ENCODE measurements around the gene CNTN1. TPM values are rescaled to one million over a fixed set of nuclear protein-coding genes. Genes with fewer than 3 reads are reported as not detected.
"Not testable (repeated sequence)": the region's sequence is repeated elsewhere in the genome, so short reads cannot be mapped to it uniquely, and the experiment has no call there.

The CNTN1 gene
- total RNA-seq, 2 experiments from 2014 or later = not detected

GRCh38 chr12:41073633-41074472, 381.6 kb downstream of the CNTN1 start:
- H3K4me1 Mint-ChIP-seq = no peaks in the 10 kb centered on the region
- no peaks in the 10 kb centered on the region for H3K27me3 Mint-ChIP-seq
- H3K36me3 Mint-ChIP-seq = no peaks in the 10 kb centered on the region
- H3K9me3 Mint-ChIP-seq = peaks cover 1% of the 10 kb centered on the region
- no peak overlapping the region for H3K27ac Mint-ChIP-seq
- H3K4me3 Mint-ChIP-seq = no peak overlapping the region
- no peak for DNase-seq

- no peaks in the 10 kb centered on the region for H3K4me1 Mint-ChIP-seq
- no peak for DNase-seq
- H3K9me3 Mint-ChIP-seq = peaks cover 2% of the 10 kb centered on the region
- H3K27me3 Mint-ChIP-seq = no peaks in the 10 kb centered on the region
- no peak overlapping the region for H3K4me3 Mint-ChIP-seq
- H3K36me3 Mint-ChIP-seq = no peaks in the 10 kb centered on the region
- no peak overlapping the region for H3K27ac Mint-ChIP-seq
These were observed 382.2 kb downstream of the CNTN1 start for GRCh38 chr12:41074473-41074769.

GRCh38 chr12:41076114-41076513, 383.9 kb downstream of the CNTN1 start:
- no peak overlapping the region for H3K4me3 Mint-ChIP-seq
- H3K4me1 Mint-ChIP-seq = no peaks in the 10 kb centered on the region
- H3K27me3 Mint-ChIP-seq = no peaks in the 10 kb centered on the region
- no peaks in the 10 kb centered on the region for H3K36me3 Mint-ChIP-seq
- peaks cover 12% of the 10 kb centered on the region for H3K9me3 Mint-ChIP-seq
- no peak overlapping the region for H3K27ac Mint-ChIP-seq
- no peak for DNase-seq

GRCh38 chr12:41081241-41081640, 389.0 kb downstream of the CNTN1 start:
- H3K4me3 Mint-ChIP-seq, H3K4me1 Mint-ChIP-seq, H3K27me3 Mint-ChIP-seq, H3K36me3 Mint-ChIP-seq, H3K27ac Mint-ChIP-seq, DNase-seq: not testable (repeated sequence)
- H3K9me3 Mint-ChIP-seq = peaks cover 16% of the 10 kb centered on the region

GRCh38 chr12:41089438-41089837, 397.2 kb downstream of the CNTN1 start:
- Mint-ChIP-seq H3K36me3 (no peaks in the 10 kb centered on the region), H3K4me1 (no peaks in the 10 kb centered on the region), H3K27me3 (no peaks in the 10 kb centered on the region), H3K9me3 (peaks cover 5% of the 10 kb centered on the region), H3K27ac (no peak overlapping the region), H3K4me3 (no peak overlapping the region)
- no peak for DNase-seq

GRCh38 chr12:41092115-41092514, 399.9 kb downstream of the CNTN1 start:
- no peak overlapping the region for H3K27ac Mint-ChIP-seq
- H3K4me1 Mint-ChIP-seq = no peaks in the 10 kb centered on the region
- no peaks in the 10 kb centered on the region for H3K36me3 Mint-ChIP-seq
- no peak overlapping the region for H3K4me3 Mint-ChIP-seq
- H3K27me3 Mint-ChIP-seq = no peaks in the 10 kb centered on the region
- H3K9me3 Mint-ChIP-seq = peaks cover 5% of the 10 kb centered on the region
- DNase-seq = no peak

- Mint-ChIP-seq H3K27me3 (no peaks in the 10 kb centered on the region), H3K4me3 (no peak overlapping the region), H3K9me3 (no peaks in the 10 kb centered on the region), H3K27ac (no peak overlapping the region), H3K4me1 (no peaks in the 10 kb centered on the region), H3K36me3 (no peaks in the 10 kb centered on the region)
- no peak for DNase-seq
These were observed 404.6 kb downstream of the CNTN1 start for GRCh38 chr12:41096797-41097196.

GRCh38 chr12:41100572-41100971, 408.3 kb downstream of the CNTN1 start:
- H3K27ac Mint-ChIP-seq = no peak overlapping the region
- no peak for DNase-seq
- no peaks in the 10 kb centered on the region for H3K27me3 Mint-ChIP-seq
- H3K36me3 Mint-ChIP-seq = no peaks in the 10 kb centered on the region
- no peaks in the 10 kb centered on the region for H3K9me3 Mint-ChIP-seq
- H3K4me1 Mint-ChIP-seq = no peaks in the 10 kb centered on the region
- no peak overlapping the region for H3K4me3 Mint-ChIP-seq

- Mint-ChIP-seq H3K27ac (no peak overlapping the region), H3K4me3 (no peak overlapping the region), H3K36me3 (no peaks in the 10 kb centered on the region), H3K4me1 (no peaks in the 10 kb centered on the region), H3K9me3 (no peaks in the 10 kb centered on the region), H3K27me3 (no peaks in the 10 kb centered on the region)
- DNase-seq = no peak
These were observed 409.6 kb downstream of the CNTN1 start for GRCh38 chr12:41101806-41102205.

GRCh38 chr12:41103614-41104013, 411.4 kb downstream of the CNTN1 start:
- no peak overlapping the region for H3K4me3 Mint-ChIP-seq
- no peak for DNase-seq
- H3K27ac Mint-ChIP-seq = no peak overlapping the region
- H3K36me3 Mint-ChIP-seq = no peaks in the 10 kb centered on the region
- H3K4me1 Mint-ChIP-seq = no peaks in the 10 kb centered on the region
- H3K27me3 Mint-ChIP-seq = no peaks in the 10 kb centered on the region
- no peaks in the 10 kb centered on the region for H3K9me3 Mint-ChIP-seq

GRCh38 chr12:41106315-41106714, 414.1 kb downstream of the CNTN1 start:
- no peak for DNase-seq
- no peaks in the 10 kb centered on the region for H3K9me3 Mint-ChIP-seq
- no peaks in the 10 kb centered on the region for H3K36me3 Mint-ChIP-seq
- H3K27ac Mint-ChIP-seq = no peak overlapping the region
- H3K4me3 Mint-ChIP-seq = no peak overlapping the region
- H3K4me1 Mint-ChIP-seq = no peaks in the 10 kb centered on the region
- no peaks in the 10 kb centered on the region for H3K27me3 Mint-ChIP-seq

- no peaks in the 10 kb centered on the region for H3K9me3 Mint-ChIP-seq
- H3K27me3 Mint-ChIP-seq = no peaks in the 10 kb centered on the region
- no peak for DNase-seq
- no peak overlapping the region for H3K27ac Mint-ChIP-seq
- no peak overlapping the region for H3K4me3 Mint-ChIP-seq
- no peaks in the 10 kb centered on the region for H3K4me1 Mint-ChIP-seq
- H3K36me3 Mint-ChIP-seq = no peaks in the 10 kb centered on the region
These were observed 415.8 kb downstream of the CNTN1 start for GRCh38 chr12:41108032-41108431.

- Mint-ChIP-seq H3K27ac (no peak overlapping the region), H3K4me3 (no peak overlapping the region), H3K27me3 (no peaks in the 10 kb centered on the region), H3K4me1 (no peaks in the 10 kb centered on the region), H3K9me3 (no peaks in the 10 kb centered on the region), H3K36me3 (no peaks in the 10 kb centered on the region)
- DNase-seq = no peak
These were observed 420.7 kb downstream of the CNTN1 start for GRCh38 chr12:41112903-41113302.

GRCh38 chr12:41120211-41120610, 428.0 kb downstream of the CNTN1 start:
- no peak overlapping the region for H3K27ac Mint-ChIP-seq
- no peak overlapping the region for H3K4me3 Mint-ChIP-seq
- no peaks in the 10 kb centered on the region for H3K4me1 Mint-ChIP-seq
- H3K9me3 Mint-ChIP-seq = no peaks in the 10 kb centered on the region
- H3K36me3 Mint-ChIP-seq = no peaks in the 10 kb centered on the region
- H3K27me3 Mint-ChIP-seq = no peaks in the 10 kb centered on the region
- no peak for DNase-seq

GRCh38 chr12:41121374-41121773, 429.1 kb downstream of the CNTN1 start:
- no peaks in the 10 kb centered on the region for H3K27me3 Mint-ChIP-seq
- DNase-seq = no peak
- no peak overlapping the region for H3K27ac Mint-ChIP-seq
- no peaks in the 10 kb centered on the region for H3K4me1 Mint-ChIP-seq
- H3K9me3 Mint-ChIP-seq = no peaks in the 10 kb centered on the region
- H3K36me3 Mint-ChIP-seq = no peaks in the 10 kb centered on the region
- H3K4me3 Mint-ChIP-seq = no peak overlapping the region

Measured in activated naive CD8-positive, alpha-beta T cell treated with anti-CD3 and anti-CD28 coated beads for 36 hours (primary cell).